Gastrocnemius medialis (tissue), 4 donors: ENCODE results near the gene SDCCAG8.

Experiments
- POLR2A ChIP-seq, 2 donors: fragments of 450-650 bp; IDR thresholded peaks; one replicate each; pipeline ENCODE4 v1.6.1; 2017; ENCODE audit warnings: antibody characterized with exemption in 2 of 2, mild to moderate bottlenecking in 2 of 2, moderate library complexity in 2 of 2
- TF ChIP-seq, protein P1 (sequence below), 5 experiments: fragments of 450-650 bp in 3 of 5; fragments of 200-600 bp in 2 of 5; sonication (generic) in 2 of 5; IDR thresholded peaks in 4 of 5; conservative IDR thresholded peaks in 1 of 5; 1 replicate in 4 of 5; 2 replicates in 1 of 5; pipeline ENCODE4 v1.5.1; 2016 to 2019; ENCODE audit warnings: antibody characterized with exemption in 5 of 5, mild to moderate bottlenecking in 3 of 5, moderate library complexity in 3 of 5

DNA sequence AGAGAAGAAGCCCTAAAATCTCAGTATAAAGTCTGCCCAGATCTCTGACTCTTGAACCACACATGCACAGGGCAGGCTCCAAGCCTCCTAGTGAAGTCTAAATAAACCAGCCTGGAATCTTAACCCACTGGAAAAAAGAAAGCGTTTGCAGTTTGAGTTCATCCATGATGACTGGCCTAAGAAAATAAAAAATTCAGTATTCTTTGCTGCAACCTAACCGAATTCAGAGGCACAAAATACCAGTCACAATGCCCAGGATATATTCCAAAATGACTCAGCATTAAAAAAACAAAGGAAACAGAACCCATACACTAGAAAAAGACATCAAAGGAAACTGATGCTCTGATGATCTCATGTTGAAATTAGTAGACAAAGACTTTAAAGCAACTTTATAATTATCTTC lies 269.2 kb downstream of the SDCCAG8 start:
- TF ChIP-seq, protein P1, sequence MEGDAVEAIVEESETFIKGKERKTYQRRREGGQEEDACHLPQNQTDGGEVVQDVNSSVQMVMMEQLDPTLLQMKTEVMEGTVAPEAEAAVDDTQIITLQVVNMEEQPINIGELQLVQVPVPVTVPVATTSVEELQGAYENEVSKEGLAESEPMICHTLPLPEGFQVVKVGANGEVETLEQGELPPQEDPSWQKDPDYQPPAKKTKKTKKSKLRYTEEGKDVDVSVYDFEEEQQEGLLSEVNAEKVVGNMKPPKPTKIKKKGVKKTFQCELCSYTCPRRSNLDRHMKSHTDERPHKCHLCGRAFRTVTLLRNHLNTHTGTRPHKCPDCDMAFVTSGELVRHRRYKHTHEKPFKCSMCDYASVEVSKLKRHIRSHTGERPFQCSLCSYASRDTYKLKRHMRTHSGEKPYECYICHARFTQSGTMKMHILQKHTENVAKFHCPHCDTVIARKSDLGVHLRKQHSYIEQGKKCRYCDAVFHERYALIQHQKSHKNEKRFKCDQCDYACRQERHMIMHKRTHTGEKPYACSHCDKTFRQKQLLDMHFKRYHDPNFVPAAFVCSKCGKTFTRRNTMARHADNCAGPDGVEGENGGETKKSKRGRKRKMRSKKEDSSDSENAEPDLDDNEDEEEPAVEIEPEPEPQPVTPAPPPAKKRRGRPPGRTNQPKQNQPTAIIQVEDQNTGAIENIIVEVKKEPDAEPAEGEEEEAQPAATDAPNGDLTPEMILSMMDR (IDR thresholded peaks at IDR 0.05 in 4 of 5, conservative IDR thresholded peaks at IDR 0.05 in 1 of 5): no peak
- no peak for TF ChIP-seq POLR2A (IDR thresholded peaks at IDR 0.05)
